Panc1 (cell line): ENCODE results near the gene C1orf159. TPM values are rescaled to one million over a fixed set of nuclear protein-coding genes. Genes with fewer than 3 reads are reported as not detected.

Experiments
- ATAC-seq: fragments of 200-7000 bp; cut with Tn5 transposase; 2 replicates; pipeline ENCODE4 v1.9.1; 2020; ENCODE audit warnings: mild to moderate bottlenecking, moderate library complexity
- BruUV-seq: library from RNA; stranded (reverse); fragments of 400-500 nt; replicated peaks from 2 replicates; lab custom pipeline; 2021; lab: Mats Ljungman, UMichigan
- CTCF ChIA-PET: fragments of 300-600 bp; sonication (Branson Sonifier 250); formaldehyde crosslinking; loops from one replicate; lab custom pipeline; 2022; ENCODE audit warnings: antibody characterized with exemption; lab: Charles Lee
- POLR2A ChIA-PET: fragments of 300-600 bp; sonication (Branson Sonifier 250); formaldehyde crosslinking; loops from one replicate; lab custom pipeline; 2022; ENCODE audit warnings: antibody characterized with exemption; lab: Charles Lee
- DNase-seq: peaks from one replicate; pipeline ENCODE4 v3.0.0-alpha.2; 2010; ENCODE audit warnings: low read depth, low spot score
- H3K27ac ChIP-seq: 2 replicates; pipeline ENCODE4 v1.5.1; 2011; ENCODE audit warnings: mild to moderate bottlenecking, low read length, inconsistent platforms
- H3K27me3 ChIP-seq: fragments of 200-500 bp; sonication (Bioruptor generic); 2 replicates; pipeline ENCODE4 v1.6.0; 2014; ENCODE audit warnings: low read length, inconsistent platforms; ENCODE audit not compliant: control insufficient read depth, insufficient read depth
- H3K36me3 ChIP-seq: fragments of 200-500 bp; sonication (Bioruptor generic); 2 replicates; pipeline ENCODE4 v1.5.1; 2014; ENCODE audit warnings: inconsistent platforms, mild to moderate bottlenecking, low read length, moderate library complexity; ENCODE audit not compliant: control insufficient read depth, insufficient read depth
- H3K4me1 ChIP-seq: 2 replicates; pipeline ENCODE4 v1.5.1; 2011; ENCODE audit warnings: inconsistent platforms, mild to moderate bottlenecking, low read length, moderate library complexity; ENCODE audit not compliant: control insufficient read depth, insufficient read depth
- H3K4me3 ChIP-seq, 2 experiments: 2 replicates each; pipeline ENCODE4 v1.5.1; 2011 to 2012; ENCODE audit warnings: low read depth in 2 of 2, low read length in 2 of 2, mild to moderate bottlenecking in 2 of 2, inconsistent platforms in 1 of 2, moderate library complexity in 1 of 2
- H3K9me3 ChIP-seq: fragments of 200-500 bp; sonication (Bioruptor generic); 2 replicates; pipeline ENCODE4 v1.5.1; 2014; ENCODE audit warnings: low read depth, mild to moderate bottlenecking, inconsistent platforms, low read length, moderate library complexity; ENCODE audit not compliant: control insufficient read depth, insufficient read depth
- CTCF ChIP-seq: fragments of 450-650 bp; IDR thresholded peaks from 2 replicates; pipeline ENCODE4 v1.5.1; 2017; ENCODE audit warnings: mild to moderate bottlenecking
- POLR2AphosphoS5 ChIP-seq: IDR thresholded peaks from 2 replicates; pipeline ENCODE4 v1.6.1; 2012; ENCODE audit warnings: mild to moderate bottlenecking, low read depth, low read length, moderate library complexity
- REST ChIP-seq, 2 experiments: IDR thresholded peaks; 2 replicates each; pipeline ENCODE4 v1.6.1; 2011 to 2012; ENCODE audit warnings: low read depth in 2 of 2, control low read depth in 1 of 2, low read length in 1 of 2, mild to moderate bottlenecking in 1 of 2, moderate library complexity in 1 of 2; ENCODE audit not compliant: insufficient read depth in 1 of 2
- SIN3A ChIP-seq: IDR thresholded peaks from 2 replicates; pipeline ENCODE4 v1.6.1; 2012; ENCODE audit warnings: low read depth, mild to moderate bottlenecking, low read length, moderate library complexity, borderline replicate concordance; ENCODE audit not compliant: insufficient read depth
- TCF7L2 ChIP-seq: IDR thresholded peaks from 2 replicates; pipeline ENCODE4 v1.6.1; 2011; ENCODE audit warnings: mild to moderate bottlenecking, low read depth, low read length, inconsistent platforms
- in situ Hi-C: cut with HindIII; loops from 2 replicates; pipeline ENCODE4 v1.10.0; 2016; ENCODE audit warnings: low sequenced_read_pairs, low pct_unique_long_range_greater_than_20kb
- intact Hi-C: fragments of 100-400 bp; cut with micrococcal nuclease; formaldehyde crosslinking; loops from one replicate; pipeline ENCODE4 v1.10.0; 2022; ENCODE audit not compliant: unreplicated experiment
- total RNA-seq: library from RNA; stranded (reverse); gene quantifications from one replicate; pipeline ENCODE4 v1.2.1, GENCODE V29; 2021; ENCODE audit not compliant: unreplicated experiment

The C1orf159 gene
- total RNA-seq, 1 experiment from 2014 or later = 28.8 TPM

- no peak overlapping the region for H3K4me3 ChIP-seq
- no peak for ATAC-seq
- no peaks in the 10 kb centered on the region for H3K27me3 ChIP-seq
- H3K36me3 ChIP-seq = no peaks in the 10 kb centered on the region; the same call in 1 of the 2 replicates
- in situ Hi-C loops (no loop called here), intact Hi-C loops (no loop called here)
- no peak for DNase-seq
- peaks cover 12% of the 10 kb centered on the region for H3K4me1 ChIP-seq
- ChIA-PET POLR2A (no interaction called here), CTCF (interaction anchor here (0.7 kb wide), 1 partner anchor 8 kb away, joined by 3 read pairs; no protein-coding TSS in a partner anchor)
- TF ChIP-seq POLR2AphosphoS5 = no peak
- TF ChIP-seq REST (IDR thresholded peaks at IDR 0.05; ENCODE audit: insufficient read depth in 1 of 2, low read depth in 2 of 2, low read length in 1 of 2) = no peak
- no peak for TF ChIP-seq SIN3A
- TF ChIP-seq TCF7L2 = no peak
- no peak for TF ChIP-seq CTCF
- H3K9me3 ChIP-seq = no peaks in the 10 kb centered on the region
- no TSS peak for BruUV-seq
- no peak overlapping the region for H3K27ac ChIP-seq
Observed at GRCh38 chr1:1161683-1162079, 45.8 kb upstream of the C1orf159 start.

- H3K9me3 ChIP-seq = no peaks in the 10 kb centered on the region
- H3K4me3 ChIP-seq = no peak overlapping the region
- ATAC-seq = no peak
- ChIA-PET POLR2A (no interaction called here), CTCF (interaction anchor here (0.7 kb wide), 1 partner anchor 9 kb away, joined by 3 read pairs; no protein-coding TSS in a partner anchor)
- in situ Hi-C loops = no loop called here
- H3K4me1 ChIP-seq = peaks cover 12% of the 10 kb centered on the region
- DNase-seq = no peak
- TF ChIP-seq CTCF = no peak
- TF ChIP-seq SIN3A = no peak
- no peak for TF ChIP-seq POLR2AphosphoS5
- no peak for TF ChIP-seq TCF7L2
- TF ChIP-seq REST (IDR thresholded peaks at IDR 0.05; ENCODE audit: insufficient read depth in 1 of 2, low read depth in 2 of 2, low read length in 1 of 2) = no peak
- no peaks in the 10 kb centered on the region for H3K27me3 ChIP-seq
- intact Hi-C loops = no loop called here
- BruUV-seq = no TSS peak
- H3K36me3 ChIP-seq = no peaks in the 10 kb centered on the region; the same call in 1 of the 2 replicates
- no peak overlapping the region for H3K27ac ChIP-seq
Observed at GRCh38 chr1:1161078-1161682, 45.3 kb upstream of the C1orf159 start.
